Measurements from ENCODE around the gene SOCS3. TPM values are rescaled to one million over a fixed set of nuclear protein-coding genes. Genes with fewer than 3 reads are reported as not detected.
A peak's percentile ranks its signal among the peaks of the same experiment; 100 is the strongest.

SOCS3 gene
- total RNA-seq, 6 donors from 2014 or later = 67.1 to 173 (median 114) TPM

- Histone ChIP-seq H3K27me3 (no peaks in the 10 kb centered on the region), H3K36me3 (peaks cover 0 to 3% (median 0%) of the 10 kb centered on the region in 4 donors), H3K4me1 (peaks cover 46 to 56% (median 51%) of the 10 kb centered on the region in 4 donors), H3K4me3 (no peak overlapping the region), H3K9me3 (no peaks in the 10 kb centered on the region), H3K27ac (peak overlapping the region; percentile 97 to 99 (median 98))
- TF ChIP-seq POLR2AphosphoS5 (IDR thresholded peaks at IDR 0.05) (peak; percentile 72 to 99), POLR2A (IDR thresholded peaks at IDR 0.05) (no peak), EP300 (IDR thresholded peaks at IDR 0.05) (peak in 3 of 4 donors; percentile 69 to 94 (median 90))
- TF ChIP-seq, protein P1, sequence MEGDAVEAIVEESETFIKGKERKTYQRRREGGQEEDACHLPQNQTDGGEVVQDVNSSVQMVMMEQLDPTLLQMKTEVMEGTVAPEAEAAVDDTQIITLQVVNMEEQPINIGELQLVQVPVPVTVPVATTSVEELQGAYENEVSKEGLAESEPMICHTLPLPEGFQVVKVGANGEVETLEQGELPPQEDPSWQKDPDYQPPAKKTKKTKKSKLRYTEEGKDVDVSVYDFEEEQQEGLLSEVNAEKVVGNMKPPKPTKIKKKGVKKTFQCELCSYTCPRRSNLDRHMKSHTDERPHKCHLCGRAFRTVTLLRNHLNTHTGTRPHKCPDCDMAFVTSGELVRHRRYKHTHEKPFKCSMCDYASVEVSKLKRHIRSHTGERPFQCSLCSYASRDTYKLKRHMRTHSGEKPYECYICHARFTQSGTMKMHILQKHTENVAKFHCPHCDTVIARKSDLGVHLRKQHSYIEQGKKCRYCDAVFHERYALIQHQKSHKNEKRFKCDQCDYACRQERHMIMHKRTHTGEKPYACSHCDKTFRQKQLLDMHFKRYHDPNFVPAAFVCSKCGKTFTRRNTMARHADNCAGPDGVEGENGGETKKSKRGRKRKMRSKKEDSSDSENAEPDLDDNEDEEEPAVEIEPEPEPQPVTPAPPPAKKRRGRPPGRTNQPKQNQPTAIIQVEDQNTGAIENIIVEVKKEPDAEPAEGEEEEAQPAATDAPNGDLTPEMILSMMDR (IDR thresholded peaks at IDR 0.05) = no peak
- DNase-seq (peak in 1 of 2 donors; percentile 89), ATAC-seq (ENCODE audit: low FRiP score in 2 of 2) (peak; percentile 68 to 73)
- 46 to 56% methylated on average over 9 of the region's 9 CpGs for WGBS, 2 donors
These were observed 15.7 kb upstream of the SOCS3 start for GRCh38 chr17:78375401-78376151.

- Histone ChIP-seq H3K4me3 (no peak overlapping the region), H3K36me3 (peaks cover 0 to under 1% (median 0%) of the 10 kb centered on the region in 4 donors), H3K27me3 (no peaks in the 10 kb centered on the region), H3K4me1 (peaks cover 38 to 48% (median 43%) of the 10 kb centered on the region in 4 donors), H3K9me3 (no peaks in the 10 kb centered on the region), H3K27ac (peak overlapping the region; percentile 97 to 99 (median 98))
- DNase-seq (no peak), ATAC-seq (ENCODE audit: low FRiP score in 2 of 2) (no peak)
- no peak for TF ChIP-seq POLR2A (IDR thresholded peaks at IDR 0.05)
- peak in 3 of 4 donors; percentile 19 to 48 (median 44) for TF ChIP-seq EP300 (IDR thresholded peaks at IDR 0.05)
- TF ChIP-seq, protein P1 (IDR thresholded peaks at IDR 0.05) = no peak
- peak; percentile 14 to 70 for TF ChIP-seq POLR2AphosphoS5 (IDR thresholded peaks at IDR 0.05)
- 59 to 63% methylated on average over 12 to 14 of the region's 14 CpGs for WGBS, 2 donors
These were observed 14.9 kb upstream of the SOCS3 start for GRCh38 chr17:78374631-78375274.

- no peaks in the 10 kb centered on the region for H3K9me3 ChIP-seq
- H3K4me1 ChIP-seq = peaks cover 32 to 42% (median 37%) of the 10 kb centered on the region in 4 donors
- TF ChIP-seq POLR2AphosphoS5 (IDR thresholded peaks at IDR 0.05) = no peak
- TF ChIP-seq EP300 (IDR thresholded peaks at IDR 0.05) = no peak
- TF ChIP-seq POLR2A (IDR thresholded peaks at IDR 0.05) = no peak
- TF ChIP-seq, protein P1 (IDR thresholded peaks at IDR 0.05) = no peak
- H3K4me3 ChIP-seq = no peak overlapping the region
- no peak for DNase-seq
- no peaks in the 10 kb centered on the region for H3K27me3 ChIP-seq
- no peaks in the 10 kb centered on the region for H3K36me3 ChIP-seq
- no peak for ATAC-seq (ENCODE audit: low FRiP score in 2 of 2)
- H3K27ac ChIP-seq = peak overlapping the region in 1 of 4 donors; percentile 98
- 80% methylated on average over 6 of the region's 6 CpGs for WGBS, 2 donors
These were observed 14.3 kb upstream of the SOCS3 start for GRCh38 chr17:78374189-78374588.

DNA sequence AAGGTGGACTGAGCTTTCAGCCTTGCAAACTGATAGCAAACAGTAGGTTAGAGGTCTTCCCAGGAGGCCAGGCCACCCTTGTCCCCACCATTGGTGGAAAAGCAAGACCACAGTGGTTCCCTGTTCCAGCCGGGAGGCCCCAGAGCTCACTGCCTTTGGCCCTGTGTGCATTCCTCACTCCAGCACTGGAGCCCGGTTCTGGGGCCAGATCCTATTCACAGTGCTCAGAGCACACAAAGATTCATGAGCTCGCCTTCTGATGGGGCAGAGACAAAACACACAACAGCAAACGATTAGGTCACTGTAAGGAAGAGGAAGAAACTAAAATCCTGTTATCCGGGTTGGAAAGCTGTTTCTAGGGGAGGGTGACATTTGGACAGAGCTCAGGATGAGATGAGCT lies 13.0 kb upstream of the SOCS3 start:
- peaks cover 27 to 34% (median 33%) of the 10 kb centered on the region in 4 donors for H3K4me1 ChIP-seq
- ATAC-seq (ENCODE audit: low FRiP score in 2 of 2) = no peak
- DNase-seq = no peak
- H3K4me3 ChIP-seq = no peak overlapping the region
- H3K27ac ChIP-seq = peak overlapping the region in 3 of 4 donors; percentile 2 to 63 (median 24)
- no peaks in the 10 kb centered on the region for H3K9me3 ChIP-seq
- no peaks in the 10 kb centered on the region for H3K27me3 ChIP-seq
- H3K36me3 ChIP-seq = no peaks in the 10 kb centered on the region
- TF ChIP-seq EP300 (IDR thresholded peaks at IDR 0.05) (no peak), POLR2AphosphoS5 (IDR thresholded peaks at IDR 0.05) (no peak), POLR2A (IDR thresholded peaks at IDR 0.05) (no peak)
- TF ChIP-seq, protein P1 (IDR thresholded peaks at IDR 0.05) = no peak
- 72 to 73% methylated on average over 5 of the region's 5 CpGs for WGBS, 2 donors
